Measurements from ENCODE around the gene MRPL47. TPM values are rescaled to one million over a fixed set of nuclear protein-coding genes. Genes with fewer than 3 reads are reported as not detected.

Gene MRPL47
- total RNA-seq, 1 experiment from 2014 or later, result 58.7 TPM

DNA sequence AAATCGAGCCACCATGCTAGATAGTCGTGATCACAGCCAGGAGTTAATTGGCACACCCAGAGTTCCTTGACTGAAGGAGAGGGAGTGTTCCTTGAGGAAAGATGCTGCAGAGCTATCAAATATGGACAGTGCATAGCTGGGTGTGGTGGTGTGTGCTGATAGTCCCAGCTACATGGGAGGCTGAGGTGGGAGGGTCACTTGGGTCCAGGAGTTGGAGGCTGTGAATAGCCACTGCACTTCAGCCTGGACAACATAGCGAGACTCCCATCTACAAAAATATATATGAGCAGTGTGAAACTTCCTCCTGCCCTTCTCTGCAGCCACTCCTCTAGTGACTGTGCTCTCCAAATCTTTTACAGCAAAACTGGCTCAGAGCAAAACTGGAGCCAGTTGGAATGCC is 38.4 kb upstream of the MRPL47 start:
- ATAC-seq, result no peak
- ChIA-PET POLR2A (no interaction called here), CTCF (no interaction called here)
- H3K4me1 ChIP-seq (ENCODE audit: control insufficient read depth, insufficient read depth, low read length), result no peaks in the 10 kb centered on the region
- no peaks in the 10 kb centered on the region for H3K9me3 ChIP-seq (ENCODE audit: control insufficient read depth, insufficient read depth, low read depth, low read length)
- H3K36me3 ChIP-seq (ENCODE audit: control insufficient read depth, insufficient read depth, low read length), result no peaks in the 10 kb centered on the region
- no peak overlapping the region for H3K4me3 ChIP-seq (ENCODE audit: low read depth in 2 of 2, low read length in 2 of 2)
- no peak for DNase-seq (ENCODE audit: low read depth, low spot score)
- in situ Hi-C loops (cut with HindIII; ENCODE audit: low pct_unique_long_range_greater_than_20kb, low sequenced_read_pairs) (no loop called here), intact Hi-C loops (cut with micrococcal nuclease; ENCODE audit: unreplicated experiment) (no loop called here)
- TF ChIP-seq TCF7L2 (IDR thresholded peaks at IDR 0.05; ENCODE audit: low read depth, low read length), result no peak
- TF ChIP-seq POLR2AphosphoS5 (IDR thresholded peaks at IDR 0.05; ENCODE audit: low read depth, low read length), result no peak
- no peak for TF ChIP-seq SIN3A (IDR thresholded peaks at IDR 0.05; ENCODE audit: borderline replicate concordance, insufficient read depth, low read depth, low read length)
- no peak for TF ChIP-seq REST (IDR thresholded peaks at IDR 0.05; ENCODE audit: insufficient read depth in 1 of 2, low read depth in 2 of 2, low read length in 1 of 2)
- TF ChIP-seq, protein P1, sequence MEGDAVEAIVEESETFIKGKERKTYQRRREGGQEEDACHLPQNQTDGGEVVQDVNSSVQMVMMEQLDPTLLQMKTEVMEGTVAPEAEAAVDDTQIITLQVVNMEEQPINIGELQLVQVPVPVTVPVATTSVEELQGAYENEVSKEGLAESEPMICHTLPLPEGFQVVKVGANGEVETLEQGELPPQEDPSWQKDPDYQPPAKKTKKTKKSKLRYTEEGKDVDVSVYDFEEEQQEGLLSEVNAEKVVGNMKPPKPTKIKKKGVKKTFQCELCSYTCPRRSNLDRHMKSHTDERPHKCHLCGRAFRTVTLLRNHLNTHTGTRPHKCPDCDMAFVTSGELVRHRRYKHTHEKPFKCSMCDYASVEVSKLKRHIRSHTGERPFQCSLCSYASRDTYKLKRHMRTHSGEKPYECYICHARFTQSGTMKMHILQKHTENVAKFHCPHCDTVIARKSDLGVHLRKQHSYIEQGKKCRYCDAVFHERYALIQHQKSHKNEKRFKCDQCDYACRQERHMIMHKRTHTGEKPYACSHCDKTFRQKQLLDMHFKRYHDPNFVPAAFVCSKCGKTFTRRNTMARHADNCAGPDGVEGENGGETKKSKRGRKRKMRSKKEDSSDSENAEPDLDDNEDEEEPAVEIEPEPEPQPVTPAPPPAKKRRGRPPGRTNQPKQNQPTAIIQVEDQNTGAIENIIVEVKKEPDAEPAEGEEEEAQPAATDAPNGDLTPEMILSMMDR (IDR thresholded peaks at IDR 0.05), result no peak
- H3K27ac ChIP-seq (ENCODE audit: low read length), result no peak overlapping the region
- H3K27me3 ChIP-seq (ENCODE audit: control insufficient read depth, insufficient read depth, low read length), result no peaks in the 10 kb centered on the region
- no TSS peak for BruUV-seq (replicated peaks)

- CTCF ChIA-PET, result no interaction called here
- in situ Hi-C loops (cut with HindIII; ENCODE audit: low pct_unique_long_range_greater_than_20kb, low sequenced_read_pairs) (no loop called here), intact Hi-C loops (cut with micrococcal nuclease; ENCODE audit: unreplicated experiment) (no loop called here)
- ATAC-seq (no peak), DNase-seq (ENCODE audit: low read depth, low spot score) (no peak)
- Histone ChIP-seq H3K9me3 (ENCODE audit: control insufficient read depth, insufficient read depth, low read depth, low read length) (no peaks in the 10 kb centered on the region), H3K27me3 (ENCODE audit: control insufficient read depth, insufficient read depth, low read length) (no peaks in the 10 kb centered on the region), H3K4me3 (ENCODE audit: low read depth in 2 of 2, low read length in 2 of 2) (no peak overlapping the region), H3K36me3 (ENCODE audit: control insufficient read depth, insufficient read depth, low read length) (no peaks in the 10 kb centered on the region), H3K27ac (ENCODE audit: low read length) (no peak overlapping the region), H3K4me1 (ENCODE audit: control insufficient read depth, insufficient read depth, low read length) (no peaks in the 10 kb centered on the region)
- BruUV-seq (replicated peaks), result no TSS peak
- no peak for TF ChIP-seq REST (IDR thresholded peaks at IDR 0.05; ENCODE audit: insufficient read depth in 1 of 2, low read depth in 2 of 2, low read length in 1 of 2)
- TF ChIP-seq TCF7L2 (IDR thresholded peaks at IDR 0.05; ENCODE audit: low read depth, low read length), result no peak
- TF ChIP-seq SIN3A (IDR thresholded peaks at IDR 0.05; ENCODE audit: borderline replicate concordance, insufficient read depth, low read depth, low read length), result no peak
- TF ChIP-seq POLR2AphosphoS5 (IDR thresholded peaks at IDR 0.05; ENCODE audit: low read depth, low read length), result no peak
- TF ChIP-seq, protein P1 (IDR thresholded peaks at IDR 0.05), result no peak
- POLR2A ChIA-PET, result no interaction called here
Observed at GRCh38 chr3:179640469-179640868, 36.0 kb upstream of the MRPL47 start.

Data from Panc1 (cell line).